HepG2 (cell line): ENCODE measurements around the gene PRR11. TPM values are rescaled to one million over a fixed set of nuclear protein-coding genes. Genes with fewer than 3 reads are reported as not detected.

Experiments
- GTF3A ChIP-seq: sonication (generic); formaldehyde crosslinking; conservative IDR thresholded peaks from 2 replicates; pipeline ENCODE4 v1.4.0; 2020; ENCODE audit warnings: mild to moderate bottlenecking, missing genetic modification reagents
- HOXA5 ChIP-seq: sonication (generic); formaldehyde crosslinking; IDR thresholded peaks from 2 replicates; pipeline ENCODE4 v1.4.0; 2020; ENCODE audit warnings: missing genetic modification reagents
- MAFK ChIP-seq, 2 experiments: IDR thresholded peaks in 1 of 2; conservative IDR thresholded peaks in 1 of 2; 2 replicates each; pipeline ENCODE4 v1.6.1; 2011; ENCODE audit warnings: improper control_type of control experiment in 2 of 2, low read length in 2 of 2
- MIER2 ChIP-seq: IDR thresholded peaks from 2 replicates; pipeline ENCODE4 v1.6.1; 2016; ENCODE audit warnings: missing biosample characterization, missing genetic modification reagents
- NR2F2 ChIP-seq: IDR thresholded peaks from 2 replicates; pipeline ENCODE4 v1.6.1; 2012; ENCODE audit warnings: low read depth, inconsistent platforms, borderline replicate concordance
- PHF21A ChIP-seq: sonication (generic); formaldehyde crosslinking; IDR thresholded peaks from 2 replicates; pipeline ENCODE4 v1.5.0; 2020; ENCODE audit warnings: mild to moderate bottlenecking, missing genetic modification reagents
- POLR2AphosphoS2 ChIP-seq: IDR thresholded peaks from 2 replicates; pipeline ENCODE4 v1.6.1; 2011; ENCODE audit warnings: low read depth, low read length, improper control_type of control experiment
- SETDB1 ChIP-seq: sonication (generic); formaldehyde crosslinking; IDR thresholded peaks from 2 replicates; pipeline ENCODE4 v1.5.1; 2020; ENCODE audit warnings: missing genetic modification reagents, mild to moderate bottlenecking, borderline replicate concordance
- TBX3 ChIP-seq: fragments of 450-650 bp; IDR thresholded peaks from 2 replicates; pipeline ENCODE4 v1.6.1; 2017; ENCODE audit warnings: antibody characterized with exemption, mild to moderate bottlenecking, inconsistent platforms, borderline replicate concordance
- TCF12 ChIP-seq, 2 experiments: fragments of 450-650 bp in 1 of 2; sonication (generic) in 1 of 2; formaldehyde crosslinking in 1 of 2; IDR thresholded peaks; 2 replicates each; pipeline versions ENCODE4 v1.6.1 to v1.8.0; 2017 to 2022; ENCODE audit warnings: antibody characterized with exemption in 1 of 2, mild to moderate bottlenecking in 1 of 2, missing genetic modification reagents in 1 of 2, moderate library complexity in 1 of 2
- ZFP41 ChIP-seq: sonication (generic); formaldehyde crosslinking; IDR thresholded peaks from 2 replicates; pipeline ENCODE4 v1.4.0; 2020; ENCODE audit warnings: mild to moderate bottlenecking, missing genetic modification reagents, borderline replicate concordance
- ZNF10 ChIP-seq: sonication (generic); formaldehyde crosslinking; IDR thresholded peaks from 2 replicates; pipeline ENCODE4 v1.4.0; 2020; ENCODE audit warnings: mild to moderate bottlenecking, low read depth, missing genetic modification reagents, borderline replicate concordance
- ZNF253 ChIP-seq: sonication (generic); formaldehyde crosslinking; IDR thresholded peaks from 2 replicates; pipeline ENCODE4 v1.8.0; 2022; ENCODE audit warnings: mild to moderate bottlenecking, missing genetic modification reagents, borderline replicate concordance
- ZNF280D ChIP-seq: sonication (generic); formaldehyde crosslinking; IDR thresholded peaks from 2 replicates; pipeline ENCODE4 v1.5.1; 2020; ENCODE audit warnings: mild to moderate bottlenecking, missing genetic modification reagents
- ZNF510 ChIP-seq: sonication (generic); formaldehyde crosslinking; IDR thresholded peaks from 2 replicates; pipeline ENCODE4 v1.4.0; 2020; ENCODE audit warnings: low read depth, mild to moderate bottlenecking, missing genetic modification reagents
- ZNF75D ChIP-seq: sonication (generic); formaldehyde crosslinking; IDR thresholded peaks from 2 replicates; pipeline ENCODE4 v1.8.1; 2023; ENCODE audit warnings: missing genetic modification reagents, mild to moderate bottlenecking, borderline replicate concordance
- ZNF883 ChIP-seq: sonication (generic); formaldehyde crosslinking; IDR thresholded peaks from 2 replicates; pipeline ENCODE4 v1.5.1; 2020; ENCODE audit warnings: mild to moderate bottlenecking, missing genetic modification reagents; ENCODE audit errors: not compliant biosample characterization
- polyA plus RNA-seq, 8 experiments: library from polyadenylated mRNA; depleted of rRNA in 3 of 8; stranded (reverse) in 7 of 8; unstranded in 1 of 8; fragments of >200 nt; fragmentation: Illumina TruSeq in 4 of 8; extraction: Trizol in 4 of 8; gene quantifications; 2 replicates each; pipeline versions ENCODE4 v1.2.1 to v1.2.3, GENCODE V29; 2011 to 2016; ENCODE audit warnings: low read depth in 4 of 8, missing spikeins in 1 of 8, mixed read lengths in 1 of 8; ENCODE audit not compliant: insufficient read depth in 1 of 8
- total RNA-seq, 5 experiments: library from RNA; depleted of rRNA; stranded (reverse); fragments of >200 nt; fragmentation: Illumina TruSeq; extraction: Trizol; gene quantifications; 2 replicates each; pipeline ENCODE4 v1.2.3, GENCODE V29; 2016; ENCODE audit warnings: low read depth in 1 of 5
- TF ChIP-seq, protein P1 (sequence below): sonication (generic); formaldehyde crosslinking; IDR thresholded peaks from 2 replicates; pipeline ENCODE4 v1.9.0; 2021; ENCODE audit warnings: missing genetic modification reagents, mild to moderate bottlenecking, borderline replicate concordance
- TF ChIP-seq, protein P2 (sequence below): sonication (generic); formaldehyde crosslinking; IDR thresholded peaks from 2 replicates; pipeline ENCODE4 v1.4.0; 2020; ENCODE audit warnings: missing genetic modification reagents, low read depth, mild to moderate bottlenecking, borderline replicate concordance
- TF ChIP-seq, protein P3 (sequence below): sonication (generic); formaldehyde crosslinking; IDR thresholded peaks from 2 replicates; pipeline ENCODE4 v1.5.1; 2020; ENCODE audit warnings: mild to moderate bottlenecking, missing genetic modification reagents, moderate library complexity

The PRR11 gene
- total and polyA plus RNA-seq, 2 of the 13 experiments (the other 11 are each of a cell fraction or from before 2014, with no cell fraction given), result 35.7 to 39.2 TPM

DNA sequence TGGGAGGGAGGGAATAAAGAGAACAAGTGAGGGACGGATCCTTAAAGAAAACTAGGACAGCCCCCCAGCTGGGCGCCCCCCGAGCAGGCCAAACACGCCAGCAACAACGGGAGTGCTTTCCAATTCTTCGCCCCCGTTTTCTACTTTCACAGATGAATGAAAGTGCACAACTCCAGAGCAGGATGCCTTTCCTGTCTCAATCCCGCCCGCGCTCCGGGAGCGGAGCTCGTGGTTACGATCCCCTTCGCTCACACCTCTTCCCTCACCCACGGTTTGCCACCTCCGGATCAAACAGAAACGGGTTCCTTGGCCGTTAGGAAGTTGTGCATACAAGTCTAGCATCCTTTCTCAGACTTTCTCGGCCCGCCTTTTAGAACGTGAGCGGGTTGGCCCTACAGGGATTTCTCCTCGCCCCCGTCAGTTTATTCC lies 1.2 kb upstream of the PRR11 start (continued):
- TF ChIP-seq, protein P1, sequence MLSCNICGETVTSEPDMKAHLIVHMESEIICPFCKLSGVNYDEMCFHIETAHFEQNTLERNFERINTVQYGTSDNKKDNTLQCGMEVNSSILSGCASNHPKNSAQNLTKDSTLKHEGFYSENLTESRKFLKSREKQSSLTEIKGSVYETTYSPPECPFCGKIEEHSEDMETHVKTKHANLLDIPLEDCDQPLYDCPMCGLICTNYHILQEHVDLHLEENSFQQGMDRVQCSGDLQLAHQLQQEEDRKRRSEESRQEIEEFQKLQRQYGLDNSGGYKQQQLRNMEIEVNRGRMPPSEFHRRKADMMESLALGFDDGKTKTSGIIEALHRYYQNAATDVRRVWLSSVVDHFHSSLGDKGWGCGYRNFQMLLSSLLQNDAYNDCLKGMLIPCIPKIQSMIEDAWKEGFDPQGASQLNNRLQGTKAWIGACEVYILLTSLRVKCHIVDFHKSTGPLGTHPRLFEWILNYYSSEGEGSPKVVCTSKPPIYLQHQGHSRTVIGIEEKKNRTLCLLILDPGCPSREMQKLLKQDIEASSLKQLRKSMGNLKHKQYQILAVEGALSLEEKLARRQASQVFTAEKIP, result no peak
- TF ChIP-seq TBX3, result no peak
- TF ChIP-seq POLR2AphosphoS2, result no peak
- TF ChIP-seq, protein P2, sequence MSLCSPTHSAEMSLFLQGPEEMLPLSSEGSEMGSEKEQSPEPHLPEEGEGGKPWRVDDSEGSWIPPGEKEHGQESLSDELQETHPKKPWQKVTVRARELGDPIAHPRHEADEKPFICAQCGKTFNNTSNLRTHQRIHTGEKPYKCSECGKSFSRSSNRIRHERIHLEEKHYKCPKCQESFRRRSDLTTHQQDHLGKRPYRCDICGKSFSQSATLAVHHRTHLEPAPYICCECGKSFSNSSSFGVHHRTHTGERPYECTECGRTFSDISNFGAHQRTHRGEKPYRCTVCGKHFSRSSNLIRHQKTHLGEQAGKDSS (CRISPR knock-in tag), result 0 out of 2 replicates have a peak, but pooled peaks have one; percentile 15
- no peak for TF ChIP-seq TCF12 (IDR thresholded peaks at IDR 0.05)
- TF ChIP-seq TCF12 (CRISPR knock-in tag; IDR thresholded peaks at IDR 0.05), result no peak
- TF ChIP-seq, protein P3, sequence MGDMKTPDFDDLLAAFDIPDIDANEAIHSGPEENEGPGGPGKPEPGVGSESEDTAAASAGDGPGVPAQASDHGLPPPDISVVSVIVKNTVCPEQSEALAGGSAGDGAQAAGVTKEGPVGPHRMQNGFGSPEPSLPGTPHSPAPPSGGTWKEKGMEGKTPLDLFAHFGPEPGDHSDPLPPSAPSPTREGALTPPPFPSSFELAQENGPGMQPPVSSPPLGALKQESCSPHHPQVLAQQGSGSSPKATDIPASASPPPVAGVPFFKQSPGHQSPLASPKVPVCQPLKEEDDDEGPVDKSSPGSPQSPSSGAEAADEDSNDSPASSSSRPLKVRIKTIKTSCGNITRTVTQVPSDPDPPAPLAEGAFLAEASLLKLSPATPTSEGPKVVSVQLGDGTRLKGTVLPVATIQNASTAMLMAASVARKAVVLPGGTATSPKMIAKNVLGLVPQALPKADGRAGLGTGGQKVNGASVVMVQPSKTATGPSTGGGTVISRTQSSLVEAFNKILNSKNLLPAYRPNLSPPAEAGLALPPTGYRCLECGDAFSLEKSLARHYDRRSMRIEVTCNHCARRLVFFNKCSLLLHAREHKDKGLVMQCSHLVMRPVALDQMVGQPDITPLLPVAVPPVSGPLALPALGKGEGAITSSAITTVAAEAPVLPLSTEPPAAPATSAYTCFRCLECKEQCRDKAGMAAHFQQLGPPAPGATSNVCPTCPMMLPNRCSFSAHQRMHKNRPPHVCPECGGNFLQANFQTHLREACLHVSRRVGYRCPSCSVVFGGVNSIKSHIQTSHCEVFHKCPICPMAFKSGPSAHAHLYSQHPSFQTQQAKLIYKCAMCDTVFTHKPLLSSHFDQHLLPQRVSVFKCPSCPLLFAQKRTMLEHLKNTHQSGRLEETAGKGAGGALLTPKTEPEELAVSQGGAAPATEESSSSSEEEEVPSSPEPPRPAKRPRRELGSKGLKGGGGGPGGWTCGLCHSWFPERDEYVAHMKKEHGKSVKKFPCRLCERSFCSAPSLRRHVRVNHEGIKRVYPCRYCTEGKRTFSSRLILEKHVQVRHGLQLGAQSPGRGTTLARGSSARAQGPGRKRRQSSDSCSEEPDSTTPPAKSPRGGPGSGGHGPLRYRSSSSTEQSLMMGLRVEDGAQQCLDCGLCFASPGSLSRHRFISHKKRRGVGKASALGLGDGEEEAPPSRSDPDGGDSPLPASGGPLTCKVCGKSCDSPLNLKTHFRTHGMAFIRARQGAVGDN (CRISPR knock-in tag), result peak; percentile 59; the same call in 1 of the 2 replicates
- no peak for TF ChIP-seq NR2F2
- no peak for TF ChIP-seq MAFK (conservative IDR thresholded peaks at IDR 0.05 in 1 of 2, IDR thresholded peaks at IDR 0.05 in 1 of 2; ENCODE audit: low read length in 2 of 2)
- peak; percentile 44 for TF ChIP-seq ZNF883 (CRISPR knock-in tag)
- no peak for TF ChIP-seq ZNF280D (CRISPR knock-in tag)
- TF ChIP-seq SETDB1 (CRISPR knock-in tag), result peak; percentile 84
- TF ChIP-seq ZNF253 (CRISPR knock-in tag), result 0 out of 2 replicates have a peak, but pooled peaks have one; percentile 33
- no peak; the same call in 1 of the 2 replicates for TF ChIP-seq ZFP41 (CRISPR knock-in tag)
- TF ChIP-seq PHF21A (CRISPR knock-in tag), result no peak
- TF ChIP-seq ZNF510 (CRISPR knock-in tag), result no peak
- TF ChIP-seq ZNF75D (CRISPR knock-in tag), result no peak
- no peak for TF ChIP-seq HOXA5
- TF ChIP-seq MIER2, result no peak
- TF ChIP-seq GTF3A, result 0 out of 2 replicates have a peak, but pooled peaks have one; percentile 78
- no peak for TF ChIP-seq ZNF10 (CRISPR knock-in tag)
